ENCODE measurements around the gene PRKAG1. TPM values are rescaled to one million over a fixed set of nuclear protein-coding genes. Genes with fewer than 3 reads are reported as not detected.

Gene PRKAG1
- polyA plus RNA-seq, 1 donor from 2014 or later, result 71.0 TPM

DNA sequence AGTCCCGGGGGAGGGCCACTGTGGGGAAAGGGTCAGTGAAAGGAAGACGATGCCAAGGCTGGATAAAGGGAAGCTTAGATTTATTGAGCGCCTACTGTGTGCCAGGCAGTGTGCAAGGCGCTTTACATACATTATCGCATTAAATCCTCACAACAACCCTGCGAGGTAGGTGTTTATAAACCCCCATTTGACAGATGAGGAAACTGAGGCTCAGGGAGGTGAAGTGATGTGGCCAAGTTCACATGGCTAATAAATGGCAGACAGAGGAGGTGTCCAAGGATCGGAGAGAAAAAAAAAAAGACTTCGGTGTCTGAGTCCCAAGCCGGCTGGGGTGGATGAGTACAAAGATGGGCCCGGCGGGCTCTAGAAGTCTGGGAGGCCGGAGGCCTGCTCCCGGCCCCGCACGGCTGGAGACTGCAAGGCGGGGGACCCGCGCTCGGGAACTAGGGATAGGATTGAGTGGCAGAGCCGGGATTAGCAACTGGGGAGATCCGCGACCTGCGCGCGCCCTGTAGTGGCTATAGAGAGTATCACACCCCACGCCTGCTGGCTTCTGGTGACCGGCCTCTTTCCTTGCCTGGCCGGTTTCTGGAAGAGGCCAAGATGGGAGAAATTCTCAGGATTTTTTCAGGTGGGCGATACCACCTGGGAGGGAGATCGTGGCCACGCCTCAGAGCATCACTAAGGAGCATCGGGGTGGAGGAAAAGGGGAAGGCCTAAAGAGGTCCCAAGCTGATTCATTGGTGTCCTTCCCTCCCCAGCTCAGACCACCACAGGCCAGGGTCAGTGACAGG is 23.3 kb downstream of the PRKAG1 start:
- Histone ChIP-seq H2AFZ (ENCODE audit: low read depth, low read length) (no peak overlapping the region), H3K4me2 (ENCODE audit: low read length) (peak overlapping the region; percentile 25), H3K9me3 (ENCODE audit: low read length) (no peaks in the 10 kb centered on the region), H3F3A (ENCODE audit: insufficient read depth, low read length, poor library complexity, severe bottlenecking) (no peaks in the 10 kb centered on the region), H3K9ac (ENCODE audit: low read length) (no peak overlapping the region), H3K36me3 (ENCODE audit: insufficient read depth, low read length) (no peaks in the 10 kb centered on the region), H4K20me1 (ENCODE audit: insufficient read depth) (no peaks in the 10 kb centered on the region), H3K27ac (ENCODE audit: low read length) (no peak overlapping the region), H3K4me3 (ENCODE audit: low read length) (peak overlapping the region; percentile 46), H3K79me2 (replicated peaks; ENCODE audit: insufficient read depth, low read length) (no peaks in the 10 kb centered on the region), H3K27me3 (ENCODE audit: insufficient read depth, low read depth, low read length) (peaks cover 95% of the 10 kb centered on the region), H3K9me2 (ENCODE audit: insufficient read depth, low read length) (no peaks in the 10 kb centered on the region)
- TF ChIP-seq SMC3 (conservative IDR thresholded peaks at IDR 0.05; ENCODE audit: poor library complexity) (peak; percentile 83), RAD21 (conservative IDR thresholded peaks at IDR 0.05) (peak; percentile 90), EP300 (conservative IDR thresholded peaks at IDR 0.05; ENCODE audit: poor library complexity, severe bottlenecking) (no peak)
- TF ChIP-seq, protein P1, sequence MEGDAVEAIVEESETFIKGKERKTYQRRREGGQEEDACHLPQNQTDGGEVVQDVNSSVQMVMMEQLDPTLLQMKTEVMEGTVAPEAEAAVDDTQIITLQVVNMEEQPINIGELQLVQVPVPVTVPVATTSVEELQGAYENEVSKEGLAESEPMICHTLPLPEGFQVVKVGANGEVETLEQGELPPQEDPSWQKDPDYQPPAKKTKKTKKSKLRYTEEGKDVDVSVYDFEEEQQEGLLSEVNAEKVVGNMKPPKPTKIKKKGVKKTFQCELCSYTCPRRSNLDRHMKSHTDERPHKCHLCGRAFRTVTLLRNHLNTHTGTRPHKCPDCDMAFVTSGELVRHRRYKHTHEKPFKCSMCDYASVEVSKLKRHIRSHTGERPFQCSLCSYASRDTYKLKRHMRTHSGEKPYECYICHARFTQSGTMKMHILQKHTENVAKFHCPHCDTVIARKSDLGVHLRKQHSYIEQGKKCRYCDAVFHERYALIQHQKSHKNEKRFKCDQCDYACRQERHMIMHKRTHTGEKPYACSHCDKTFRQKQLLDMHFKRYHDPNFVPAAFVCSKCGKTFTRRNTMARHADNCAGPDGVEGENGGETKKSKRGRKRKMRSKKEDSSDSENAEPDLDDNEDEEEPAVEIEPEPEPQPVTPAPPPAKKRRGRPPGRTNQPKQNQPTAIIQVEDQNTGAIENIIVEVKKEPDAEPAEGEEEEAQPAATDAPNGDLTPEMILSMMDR (IDR thresholded peaks at IDR 0.05; ENCODE audit: poor library complexity, severe bottlenecking), result peak; percentile 90

DNA sequence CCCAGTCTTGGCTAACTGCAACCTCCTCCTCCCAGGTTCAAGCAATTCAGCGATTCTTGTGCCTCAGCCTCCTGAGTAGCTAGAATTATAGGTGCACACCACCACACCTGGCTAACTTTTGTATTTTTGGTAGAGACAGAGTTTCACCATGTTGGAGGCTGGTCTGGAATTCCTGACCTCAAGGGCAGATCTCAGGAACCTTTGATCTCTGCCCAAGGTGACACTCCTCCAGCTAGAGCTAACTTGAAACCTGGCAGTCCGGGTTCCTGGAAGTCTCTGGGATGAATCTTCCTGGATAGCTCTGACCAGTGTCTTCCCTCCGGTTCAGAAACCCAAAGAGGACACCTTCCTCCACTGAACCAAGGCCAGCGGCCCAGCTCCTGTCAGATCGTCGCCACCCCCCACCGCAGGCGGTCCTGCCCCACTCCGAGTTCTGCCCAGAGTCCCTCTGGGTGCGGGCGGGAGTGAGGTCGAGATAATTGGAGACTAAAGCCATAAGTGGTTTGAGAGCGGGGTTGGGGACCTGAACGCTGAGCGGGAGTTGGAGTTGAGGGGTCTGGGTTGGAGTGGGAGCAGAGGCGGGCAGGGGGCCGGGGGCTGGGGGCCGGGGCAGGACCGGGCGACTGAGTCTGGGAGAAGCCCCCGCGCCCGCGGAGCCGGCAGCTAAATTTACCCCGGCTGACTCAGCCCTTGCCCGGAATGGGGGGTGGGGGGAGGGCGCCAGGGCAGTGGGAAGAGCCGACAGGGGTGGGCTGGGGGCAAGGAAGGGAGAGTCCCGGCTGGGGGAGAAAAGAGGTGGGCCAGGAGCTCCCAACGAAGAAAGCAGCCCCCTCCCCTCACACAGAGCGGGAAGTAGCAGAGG is 24.1 kb downstream of the PRKAG1 start:
- Histone ChIP-seq H3K9ac (ENCODE audit: low read length) (no peak overlapping the region), H3K9me3 (ENCODE audit: low read length) (no peaks in the 10 kb centered on the region), H3K9me2 (ENCODE audit: insufficient read depth, low read length) (no peaks in the 10 kb centered on the region), H3F3A (ENCODE audit: insufficient read depth, low read length, poor library complexity, severe bottlenecking) (no peaks in the 10 kb centered on the region), H2AFZ (ENCODE audit: low read depth, low read length) (no peak overlapping the region), H3K36me3 (ENCODE audit: insufficient read depth, low read length) (no peaks in the 10 kb centered on the region), H3K4me2 (ENCODE audit: low read length) (no peak overlapping the region), H3K79me2 (replicated peaks; ENCODE audit: insufficient read depth, low read length) (no peaks in the 10 kb centered on the region), H3K4me3 (ENCODE audit: low read length) (no peak overlapping the region), H3K27ac (ENCODE audit: low read length) (no peak overlapping the region), H4K20me1 (ENCODE audit: insufficient read depth) (no peaks in the 10 kb centered on the region), H3K27me3 (ENCODE audit: insufficient read depth, low read depth, low read length) (peaks cover 95% of the 10 kb centered on the region)
- TF ChIP-seq RAD21 (conservative IDR thresholded peaks at IDR 0.05), result no peak
- no peak for TF ChIP-seq SMC3 (conservative IDR thresholded peaks at IDR 0.05; ENCODE audit: poor library complexity)

DNA sequence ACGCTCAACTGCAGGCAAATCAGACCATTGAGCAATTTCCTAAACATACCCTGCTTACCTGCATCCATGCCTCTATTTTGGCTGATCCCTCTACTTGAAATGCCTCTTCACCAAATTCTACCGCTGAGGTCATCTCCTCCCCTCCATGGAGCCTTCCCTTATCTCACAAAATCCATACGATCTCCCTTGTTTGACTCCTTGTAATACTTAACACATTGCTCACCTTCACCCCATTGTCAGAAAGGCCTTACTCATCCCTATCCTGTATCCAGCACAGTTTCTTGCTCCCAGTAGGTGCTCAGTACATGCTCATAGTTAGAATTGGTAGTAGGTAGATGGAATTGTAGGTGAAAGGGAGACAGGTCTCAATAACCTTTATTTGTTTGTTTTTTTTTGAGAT is 24.8 kb downstream of the PRKAG1 start:
- Histone ChIP-seq H3K27me3 (ENCODE audit: insufficient read depth, low read depth, low read length) (peaks cover 97% of the 10 kb centered on the region), H3K36me3 (ENCODE audit: insufficient read depth, low read length) (no peaks in the 10 kb centered on the region), H3K9me3 (ENCODE audit: low read length) (no peaks in the 10 kb centered on the region), H3K79me2 (replicated peaks; ENCODE audit: insufficient read depth, low read length) (no peaks in the 10 kb centered on the region), H3K27ac (ENCODE audit: low read length) (no peak overlapping the region), H3K9me2 (ENCODE audit: insufficient read depth, low read length) (no peaks in the 10 kb centered on the region), H3F3A (ENCODE audit: insufficient read depth, low read length, poor library complexity, severe bottlenecking) (no peaks in the 10 kb centered on the region), H4K20me1 (ENCODE audit: insufficient read depth) (no peaks in the 10 kb centered on the region), H3K4me3 (ENCODE audit: low read length) (no peak overlapping the region), H2AFZ (ENCODE audit: low read depth, low read length) (no peak overlapping the region), H3K9ac (ENCODE audit: low read length) (no peak overlapping the region), H3K4me2 (ENCODE audit: low read length) (no peak overlapping the region)
- TF ChIP-seq EZH2 (IDR thresholded peaks at IDR 0.05; ENCODE audit: borderline replicate concordance, insufficient read depth, low read length, poor library complexity, severe bottlenecking) (no peak), POLR2AphosphoS5 (IDR thresholded peaks at IDR 0.05) (no peak)
- TF ChIP-seq, protein P1 (IDR thresholded peaks at IDR 0.05; ENCODE audit: poor library complexity, severe bottlenecking), result no peak
